Stimulated activated CD8-positive, alpha-beta memory T cell treated with anti-CD3 and anti-CD28 coated beads, Interleukin-12 subunit alpha, Interleukin-12 subunit beta, amount 100 ng/mL, for 24 hours (primary cell): ENCODE data around the gene R3HDM4.

ENCODE experiments used
- DNase-seq: peaks from one replicate; pipeline ENCODE4 v3.0.0-alpha.2; 2020; ENCODE audit errors: extremely low read depth

R3HDM4 gene

DNA sequence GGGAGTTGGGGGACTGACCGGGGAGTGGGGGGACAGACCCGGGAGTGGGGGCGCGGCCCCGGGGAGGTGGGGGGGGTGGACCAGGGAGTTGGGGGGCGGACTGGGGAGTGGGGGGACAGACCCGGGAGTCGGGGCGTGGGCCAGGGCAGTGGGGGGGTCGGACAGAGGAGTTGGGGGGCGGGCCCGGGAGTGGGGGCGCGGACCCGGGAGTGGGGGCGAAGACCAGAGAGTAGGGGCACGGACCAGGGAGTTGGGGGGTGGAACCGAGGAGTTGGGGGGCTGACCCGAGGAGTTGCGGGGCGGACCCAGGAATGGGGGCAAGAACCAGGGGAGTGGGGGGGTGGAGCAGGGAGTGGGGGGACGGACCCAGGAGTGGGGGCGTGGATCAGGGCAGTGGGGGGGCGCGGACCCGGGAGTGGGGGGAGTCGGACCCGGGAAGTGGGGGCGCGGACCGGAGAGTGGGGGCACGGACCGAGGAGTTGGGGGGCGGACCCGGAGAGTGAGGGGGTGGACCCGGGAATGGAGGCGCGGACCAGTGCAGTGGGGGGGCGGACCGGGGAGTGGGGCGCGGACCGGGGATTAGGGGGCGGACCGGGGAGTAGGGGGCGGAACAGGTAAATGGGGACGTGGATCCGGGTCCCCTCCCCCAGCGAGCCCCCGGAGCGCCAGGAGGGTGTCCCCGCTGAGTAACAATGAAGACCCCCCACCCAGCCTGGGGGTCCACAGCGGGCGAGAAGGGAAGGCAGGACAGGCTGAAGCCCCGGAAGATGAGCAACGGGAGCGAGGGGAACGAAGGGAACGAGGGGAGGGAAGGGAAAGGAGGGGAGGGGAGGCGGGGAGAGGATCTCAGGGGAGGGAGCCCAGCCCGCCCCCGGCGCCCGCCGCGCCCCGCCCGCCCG is 589 bp downstream of the R3HDM4 start:
- no peak for DNase-seq

DNA sequence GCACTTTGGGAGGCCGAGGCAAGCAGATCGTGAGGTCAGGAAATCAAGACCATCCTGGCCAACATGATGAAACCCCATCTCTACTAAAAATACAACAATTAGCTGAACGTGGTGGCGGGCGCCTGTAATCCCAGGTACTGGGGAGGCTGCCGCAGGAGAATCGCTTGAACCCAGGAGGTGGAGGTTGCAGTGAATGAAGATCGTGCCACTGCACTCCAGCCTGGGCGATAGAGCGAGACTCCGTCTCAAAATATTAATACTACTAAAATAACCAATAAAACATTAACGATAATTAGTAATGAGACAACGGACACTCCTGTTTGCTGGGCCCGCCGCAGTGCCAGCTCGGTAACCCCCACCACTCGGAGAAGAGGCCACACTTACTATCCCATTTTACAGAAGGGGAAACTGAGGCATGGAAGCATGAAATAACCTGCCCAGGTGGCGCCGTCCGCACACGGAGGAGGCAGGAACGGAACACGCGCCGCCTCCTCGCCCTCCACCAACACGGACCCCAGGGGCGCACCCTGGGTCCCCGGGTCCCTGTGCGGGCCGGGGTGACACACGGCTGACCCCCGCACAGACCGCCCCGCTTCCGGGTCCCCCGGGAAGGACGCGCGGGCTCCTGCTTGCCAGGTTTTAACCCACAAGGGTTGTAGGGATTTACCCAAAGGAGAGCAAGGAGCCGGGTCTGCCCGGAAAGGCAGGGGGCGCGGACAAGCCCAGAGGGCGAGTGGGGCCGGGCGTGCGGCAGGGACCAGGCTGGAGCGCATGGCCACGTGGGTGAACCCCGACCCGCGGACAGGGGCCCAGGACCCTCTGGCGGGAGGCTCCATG is 1.6 kb downstream of the R3HDM4 start:
- DNase-seq: no peak

DNA sequence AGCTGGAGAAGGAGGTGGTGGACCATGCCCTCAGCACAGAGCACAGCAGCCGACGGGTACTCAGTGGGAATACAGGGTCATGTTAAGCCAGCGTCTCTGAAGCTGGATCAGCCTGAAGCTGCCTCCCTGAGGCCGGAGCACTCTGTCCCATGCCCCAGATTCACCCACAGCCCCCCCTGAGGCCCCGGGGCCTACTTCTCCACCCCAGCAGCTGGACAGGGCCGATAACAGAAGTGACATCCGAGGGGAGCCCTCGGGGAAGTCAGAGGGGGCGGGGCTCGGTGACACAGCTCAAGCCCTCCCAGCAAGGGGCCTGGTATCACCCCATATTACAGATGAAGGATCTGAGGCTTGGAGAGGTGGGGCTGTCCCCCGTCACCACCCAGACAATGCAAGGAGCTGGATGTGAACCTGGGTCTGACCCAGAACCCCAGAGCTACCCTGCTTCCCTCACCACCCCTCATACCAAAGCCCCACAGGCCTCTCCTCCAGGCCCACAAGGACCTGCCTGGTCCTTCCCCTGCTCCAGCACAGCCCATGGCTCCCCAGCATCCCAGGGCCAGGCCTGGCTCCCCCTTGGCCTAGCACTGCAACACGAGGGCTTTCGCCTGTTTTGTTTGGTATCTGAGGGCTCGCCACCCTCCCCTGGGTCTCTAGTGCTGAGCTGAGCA is 5.7 kb downstream of the R3HDM4 start:
- no peak for DNase-seq

GRCh38 chr19:906480-906879 is 6.5 kb downstream of the R3HDM4 start:
- DNase-seq: no peak

GRCh38 chr19:904545-904944 is 8.5 kb downstream of the R3HDM4 start:
- DNase-seq: no peak

- DNase-seq: no peak
These were observed 9.7 kb downstream of the R3HDM4 start for GRCh38 chr19:903266-903797.

DNA sequence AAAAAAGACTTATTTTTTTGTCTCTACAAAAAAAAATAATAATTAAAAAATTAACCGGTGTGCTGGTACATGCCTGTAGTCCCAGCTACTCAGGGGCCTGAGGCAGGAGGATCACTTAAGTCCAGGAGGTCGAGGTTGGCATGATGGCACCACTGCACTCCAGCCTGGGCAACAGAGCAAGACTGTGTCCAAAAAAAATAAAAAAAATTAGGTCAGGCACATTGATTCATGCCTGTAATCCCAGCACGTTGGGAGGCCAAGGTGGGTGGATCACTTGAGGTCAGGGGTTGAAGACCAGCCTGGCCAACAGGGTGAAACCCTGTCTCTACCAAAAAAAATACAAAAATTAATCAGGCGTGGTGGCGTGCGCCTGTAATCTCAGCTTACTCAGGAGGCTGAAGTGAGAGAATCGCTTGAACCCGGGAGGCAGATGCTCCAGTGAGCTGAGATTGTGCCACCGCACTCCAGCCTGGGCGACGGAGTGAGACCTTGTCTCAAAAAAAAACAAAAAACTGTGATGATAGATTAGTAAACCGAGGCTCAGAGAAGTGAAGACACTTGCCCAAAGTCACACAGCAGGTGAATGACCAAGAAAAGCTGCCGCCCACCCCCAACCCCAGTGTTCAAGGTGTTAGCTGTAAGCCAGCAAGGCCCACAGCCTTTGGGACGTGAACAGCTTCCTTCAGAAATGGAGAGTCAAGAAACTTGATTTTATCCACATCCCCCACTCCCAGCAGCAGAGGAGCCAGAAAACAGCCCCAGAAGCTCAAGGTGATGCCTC is 10.4 kb downstream of the R3HDM4 start:
- DNase-seq: no peak

DNA sequence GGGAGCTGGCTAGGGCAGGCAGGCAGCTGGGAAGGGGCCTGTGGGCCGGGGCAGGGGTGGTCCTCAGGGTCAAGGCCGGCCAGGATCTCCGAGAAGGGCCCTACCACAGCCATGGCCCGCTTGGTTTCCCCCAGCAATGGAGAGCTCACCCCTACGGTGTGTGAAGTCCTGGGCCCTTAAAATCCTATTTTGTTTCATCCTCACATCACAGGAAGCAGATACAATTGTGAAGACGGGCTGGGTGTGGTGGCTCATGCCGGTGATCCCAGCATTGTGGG is 11.0 kb downstream of the R3HDM4 start:
- DNase-seq: no peak

- no peak for DNase-seq
These were observed 11.6 kb downstream of the R3HDM4 start for GRCh38 chr19:901216-902092.

- no peak for DNase-seq
These were observed 12.5 kb downstream of the R3HDM4 start for GRCh38 chr19:900302-901111.

DNA sequence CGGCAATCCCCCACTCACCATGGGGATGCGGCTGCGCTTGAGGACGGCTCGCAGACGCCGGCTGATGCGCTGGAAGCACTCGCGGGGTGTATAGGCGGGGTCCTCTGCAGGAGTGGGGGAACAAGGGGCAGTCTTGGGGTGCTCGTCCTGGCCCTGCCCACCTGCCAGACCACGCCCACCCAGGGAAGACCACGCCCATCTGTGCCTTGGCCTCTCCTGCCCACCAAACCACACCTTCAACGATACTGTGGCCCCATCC is 13.0 kb downstream of the R3HDM4 start:
- no peak for DNase-seq

GRCh38 chr19:899336-900042 is 13.5 kb downstream of the R3HDM4 start:
- no peak for DNase-seq

GRCh38 chr19:898663-899062 is 14.4 kb downstream of the R3HDM4 start:
- no peak for DNase-seq

DNA sequence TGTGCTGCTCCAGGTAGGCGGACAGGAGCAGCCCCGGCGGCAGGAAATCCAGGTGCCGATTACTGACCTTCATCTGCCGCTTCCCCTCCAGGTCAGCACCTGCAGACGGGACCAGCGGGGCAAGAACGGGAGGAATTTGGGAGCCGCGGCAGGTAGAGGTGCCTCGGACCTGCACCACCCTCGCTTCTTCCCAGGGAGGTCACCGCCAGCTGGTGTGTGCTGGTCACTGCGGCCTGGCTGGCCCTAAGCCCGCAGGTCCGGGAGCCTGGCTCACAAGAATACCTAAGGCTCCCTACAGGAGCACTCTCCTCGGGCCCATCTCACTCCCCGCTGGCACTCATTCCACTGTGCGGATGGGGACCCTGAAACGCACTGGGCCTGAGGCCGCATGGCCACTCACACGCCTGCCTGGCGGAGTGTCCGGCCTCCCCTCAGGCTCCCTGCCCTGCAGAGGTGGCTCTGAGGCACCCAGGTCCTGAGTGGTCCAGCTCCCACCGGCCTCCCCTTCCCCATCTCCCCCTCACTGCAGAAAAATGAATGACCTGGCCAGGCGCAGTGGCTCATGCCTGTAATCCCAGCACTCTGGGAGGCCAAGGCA is 15.5 kb downstream of the R3HDM4 start:
- no peak for DNase-seq

DNA sequence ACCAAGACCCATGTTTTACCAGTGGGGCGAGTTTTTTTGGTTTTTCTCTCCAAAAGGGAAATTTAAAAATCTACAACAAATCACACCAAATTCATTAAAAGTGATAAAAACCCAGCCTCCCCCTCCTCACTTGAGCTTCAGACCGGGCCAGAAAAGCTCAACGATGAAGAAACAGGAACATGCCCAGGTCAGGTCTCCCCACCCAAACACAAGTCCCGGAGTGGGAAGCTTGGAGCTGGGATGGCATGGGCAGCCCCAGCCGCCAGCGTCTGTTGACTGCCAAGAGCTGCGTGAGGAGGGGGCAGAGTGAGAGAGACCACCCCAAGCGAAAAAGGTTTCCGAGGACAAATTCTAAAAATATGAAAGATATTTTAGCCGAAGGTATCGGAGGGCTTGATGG is 16.0 kb downstream of the R3HDM4 start:
- DNase-seq: no peak

DNA sequence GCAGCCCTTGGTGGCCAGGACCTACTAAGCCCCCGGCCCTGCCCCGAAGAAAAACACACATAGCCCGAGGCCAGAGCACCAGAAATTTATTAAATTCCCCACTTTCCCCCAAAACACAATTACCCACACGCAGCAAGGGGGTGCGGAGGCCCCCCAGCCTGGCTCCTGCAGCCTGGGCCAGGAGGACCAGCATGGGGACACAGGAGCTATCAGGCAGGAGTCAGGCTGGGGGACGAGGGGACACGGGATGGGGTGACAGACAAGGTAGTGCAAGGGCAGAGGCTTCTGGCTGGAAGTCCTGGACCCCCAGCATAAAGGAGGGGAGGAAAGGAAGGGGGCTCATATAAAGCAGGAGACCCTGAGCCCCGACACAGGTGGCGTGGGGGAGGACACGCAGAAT is 16.6 kb downstream of the R3HDM4 start:
- no peak for DNase-seq

DNA sequence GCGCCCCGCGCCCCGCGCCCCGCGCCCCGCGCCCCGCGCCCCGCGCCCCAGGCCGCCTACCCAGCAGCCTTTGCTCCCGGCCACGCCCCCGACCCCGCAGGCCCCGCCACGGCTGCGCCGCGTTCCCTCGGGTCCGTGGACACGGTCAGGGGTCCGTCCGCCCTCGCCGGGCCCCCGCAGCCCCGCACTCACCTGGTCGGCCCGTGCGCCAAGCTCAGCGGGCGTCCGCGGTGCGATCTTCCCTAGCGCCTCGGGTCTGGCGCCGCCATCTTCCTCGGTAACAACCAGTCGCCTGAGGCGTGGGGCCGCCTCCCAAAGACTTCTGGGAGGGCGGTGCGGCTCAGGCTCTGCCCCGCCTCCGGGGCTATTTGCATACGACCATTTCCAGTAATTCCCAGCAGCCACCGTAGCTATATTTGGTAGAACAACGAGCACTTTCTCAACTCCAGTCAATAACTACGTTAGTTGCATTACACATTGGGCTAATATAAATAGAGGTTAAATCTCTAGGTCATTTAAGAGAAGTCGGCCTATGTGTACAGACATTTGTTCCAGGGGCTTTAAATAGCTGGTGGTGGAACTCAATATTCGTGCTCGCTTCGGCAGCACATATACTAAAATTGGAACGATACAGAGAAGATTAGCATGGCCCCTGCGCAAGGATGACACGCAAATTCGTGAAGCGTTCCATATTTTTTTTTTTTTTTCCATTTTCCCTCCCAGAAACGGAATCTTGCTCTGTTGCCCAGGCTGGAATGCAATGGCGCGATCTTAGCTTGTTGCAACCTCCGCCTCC is 19.9 kb downstream of the R3HDM4 start, which contains the start of the genes MED16 and RNU6-9:
MED16 (minus strand) TSS at position 294 of the 796 bp plus-strand sequence. CDS start 2,056 bp downstream, outside the sequence.
RNU6-9 (plus strand) TSS at position 591 of the 796 bp plus-strand sequence.
- DNase-seq: peak; percentile 70
